Tibial nerve (tissue), 4 donors: ENCODE results near the gene TTC33. TPM values are rescaled to one million over a fixed set of nuclear protein-coding genes. Genes with fewer than 3 reads are reported as not detected.

Experiments used
- DNase-seq, 2 donors: peaks; one replicate each; pipeline ENCODE4 v3.0.0-alpha.2; 2019; ENCODE audit warnings: low spot score in 2 of 2
- H3K27ac ChIP-seq, 4 donors: fragments of 200-600 bp; sonication (generic) in 3 of 4; one replicate each; pipeline ENCODE4 v1.5.1; 2017 to 2019; ENCODE audit warnings: mild to moderate bottlenecking in 1 of 4
- H3K27me3 ChIP-seq, 2 donors: fragments of 200-600 bp; sonication (generic) in 1 of 2; one replicate each; pipeline versions ENCODE4 v1.5.1 to v1.6.0; 2017 to 2019
- H3K36me3 ChIP-seq, 3 donors: fragments of 200-600 bp; sonication (generic); one replicate each; pipeline ENCODE4 v1.5.1; 2018 to 2019
- H3K4me1 ChIP-seq, 4 donors: fragments of 200-600 bp; sonication (generic) in 3 of 4; one replicate each; pipeline ENCODE4 v1.5.1; 2017 to 2019
- H3K4me3 ChIP-seq, 4 donors: fragments of 200-600 bp; sonication (generic) in 3 of 4; one replicate each; pipeline ENCODE4 v1.5.1; 2017 to 2019; ENCODE audit warnings: mild to moderate bottlenecking in 1 of 4, moderate library complexity in 1 of 4
- H3K9me3 ChIP-seq, 4 donors: fragments of 200-600 bp; sonication (generic) in 3 of 4; one replicate each; pipeline ENCODE4 v1.5.1; 2017 to 2019
- EP300 ChIP-seq, 2 donors: sonication (generic); formaldehyde crosslinking; IDR thresholded peaks; one replicate each; pipeline ENCODE4 v1.6.1; 2017; ENCODE audit warnings: antibody characterized with exemption in 2 of 2, mild to moderate bottlenecking in 1 of 2
- POLR2A ChIP-seq, 2 donors: fragments of 450-650 bp; IDR thresholded peaks; one replicate each; pipeline ENCODE4 v1.6.1; 2017; ENCODE audit warnings: antibody characterized with exemption in 2 of 2, mild to moderate bottlenecking in 2 of 2, moderate library complexity in 2 of 2
- WGBS, 2 donors: methylation state at CpG; one replicate each; pipeline ENCODE4 v1.1.5; 2018; 5-methylcytosine and 5-hydroxymethylcytosine counted together
- total RNA-seq, 4 donors: library from RNA; depleted of rRNA; stranded (reverse); fragments of >200 nt; gene quantifications; one replicate each; pipeline ENCODE4 v1.1.0, GENCODE V29; 2016
- TF ChIP-seq, protein P1 (sequence below), 5 experiments: fragments of 200-600 bp in 3 of 5; fragments of 450-650 bp in 2 of 5; sonication (generic) in 3 of 5; IDR thresholded peaks; one replicate each; pipeline ENCODE4 v1.5.1; 2016 to 2019; ENCODE audit warnings: antibody characterized with exemption in 5 of 5, mild to moderate bottlenecking in 3 of 5, moderate library complexity in 2 of 5

TTC33 gene
- total RNA-seq, 4 donors from 2014 or later: 11.4 to 27.1 (median 19.9) TPM

- no peaks in the 10 kb centered on the region for H3K9me3 ChIP-seq
- no peaks in the 10 kb centered on the region for H3K27me3 ChIP-seq
- no peak for DNase-seq
- no peak overlapping the region for H3K27ac ChIP-seq
- 84 to 85% methylated on average over 3 of the region's 3 CpGs for WGBS, 2 donors
- TF ChIP-seq EP300 (IDR thresholded peaks at IDR 0.05) (no peak), POLR2A (IDR thresholded peaks at IDR 0.05) (no peak)
- TF ChIP-seq, protein P1, sequence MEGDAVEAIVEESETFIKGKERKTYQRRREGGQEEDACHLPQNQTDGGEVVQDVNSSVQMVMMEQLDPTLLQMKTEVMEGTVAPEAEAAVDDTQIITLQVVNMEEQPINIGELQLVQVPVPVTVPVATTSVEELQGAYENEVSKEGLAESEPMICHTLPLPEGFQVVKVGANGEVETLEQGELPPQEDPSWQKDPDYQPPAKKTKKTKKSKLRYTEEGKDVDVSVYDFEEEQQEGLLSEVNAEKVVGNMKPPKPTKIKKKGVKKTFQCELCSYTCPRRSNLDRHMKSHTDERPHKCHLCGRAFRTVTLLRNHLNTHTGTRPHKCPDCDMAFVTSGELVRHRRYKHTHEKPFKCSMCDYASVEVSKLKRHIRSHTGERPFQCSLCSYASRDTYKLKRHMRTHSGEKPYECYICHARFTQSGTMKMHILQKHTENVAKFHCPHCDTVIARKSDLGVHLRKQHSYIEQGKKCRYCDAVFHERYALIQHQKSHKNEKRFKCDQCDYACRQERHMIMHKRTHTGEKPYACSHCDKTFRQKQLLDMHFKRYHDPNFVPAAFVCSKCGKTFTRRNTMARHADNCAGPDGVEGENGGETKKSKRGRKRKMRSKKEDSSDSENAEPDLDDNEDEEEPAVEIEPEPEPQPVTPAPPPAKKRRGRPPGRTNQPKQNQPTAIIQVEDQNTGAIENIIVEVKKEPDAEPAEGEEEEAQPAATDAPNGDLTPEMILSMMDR (IDR thresholded peaks at IDR 0.05): no peak
- no peaks in the 10 kb centered on the region for H3K36me3 ChIP-seq
- H3K4me3 ChIP-seq: no peak overlapping the region
- peaks cover 0 to 5% (median 0%) of the 10 kb centered on the region in 4 donors for H3K4me1 ChIP-seq
Measured at GRCh38 chr5:40489421-40489820, 266.3 kb downstream of the TTC33 start.

- Histone ChIP-seq H3K4me1 (peaks cover 0 to 5% (median 0%) of the 10 kb centered on the region in 4 donors), H3K27me3 (no peaks in the 10 kb centered on the region), H3K9me3 (peaks cover 0 to 9% (median 0%) of the 10 kb centered on the region in 4 donors), H3K36me3 (no peaks in the 10 kb centered on the region), H3K27ac (no peak overlapping the region), H3K4me3 (no peak overlapping the region)
- TF ChIP-seq, protein P1 (IDR thresholded peaks at IDR 0.05): no peak
- TF ChIP-seq EP300 (IDR thresholded peaks at IDR 0.05): peak in 1 of 2 donors; percentile 19
- peak in 1 of 2 donors; percentile 28 for DNase-seq
- WGBS, 2 donors: 73 to 80% methylated on average over 4 of the region's 4 CpGs
Measured at GRCh38 chr5:40486437-40487275, 269.1 kb downstream of the TTC33 start.

DNA sequence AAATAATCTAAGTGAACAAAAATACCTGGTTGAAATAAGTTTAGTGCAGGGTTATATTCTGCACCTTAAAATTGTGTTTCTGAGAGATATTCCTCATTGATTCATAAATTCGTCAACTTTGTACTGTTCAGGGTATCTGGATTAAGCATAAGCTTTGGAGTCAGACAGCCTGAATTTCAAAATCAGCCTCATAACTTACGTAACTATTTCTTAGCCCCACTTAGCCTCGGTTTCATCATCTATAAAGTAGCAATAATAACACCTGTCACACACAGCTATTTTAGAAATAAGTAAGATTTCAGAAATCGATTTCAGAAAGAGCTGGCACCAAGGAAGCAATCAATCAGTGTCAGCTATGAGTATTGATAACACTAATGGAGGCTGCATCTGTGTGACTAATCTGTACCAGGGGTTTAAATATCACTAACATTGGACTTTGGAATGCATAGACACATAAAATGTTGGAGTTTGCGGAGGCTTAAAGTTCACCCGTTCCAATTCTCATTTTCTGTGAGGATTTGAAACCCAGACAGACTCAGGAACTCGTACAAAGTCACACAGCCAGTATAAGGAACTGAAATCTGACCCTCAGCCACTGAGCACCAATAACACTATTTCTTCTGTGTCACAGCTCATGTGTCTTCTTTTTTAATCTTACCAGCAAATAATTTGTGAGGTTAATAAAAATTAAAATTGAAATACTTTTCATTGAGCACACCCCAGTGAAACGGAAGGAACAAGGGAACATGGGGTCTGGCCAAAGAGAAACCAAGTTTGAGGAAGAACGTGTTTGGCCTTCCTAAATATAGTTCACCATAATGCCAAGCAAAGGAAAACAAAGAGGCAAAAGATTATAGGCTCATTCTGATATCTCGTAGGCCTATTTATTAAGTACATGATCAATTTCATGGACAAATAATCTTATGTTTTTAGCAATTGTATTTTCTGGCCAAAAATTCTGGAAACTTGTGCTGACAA, 270.5 kb downstream of the TTC33 start:
- TF ChIP-seq POLR2A (IDR thresholded peaks at IDR 0.05) (no peak), EP300 (IDR thresholded peaks at IDR 0.05) (no peak)
- TF ChIP-seq, protein P1 (IDR thresholded peaks at IDR 0.05): no peak

GRCh38 chr5:40484495-40484894, 271.3 kb downstream of the TTC33 start:
- H3K36me3 ChIP-seq: no peaks in the 10 kb centered on the region
- H3K27ac ChIP-seq: no peak overlapping the region
- no peaks in the 10 kb centered on the region for H3K27me3 ChIP-seq
- no peaks in the 10 kb centered on the region for H3K4me1 ChIP-seq
- peaks cover 0 to 9% (median 0%) of the 10 kb centered on the region in 4 donors for H3K9me3 ChIP-seq
- TF ChIP-seq POLR2A (IDR thresholded peaks at IDR 0.05) (no peak), EP300 (IDR thresholded peaks at IDR 0.05) (no peak)
- TF ChIP-seq, protein P1 (IDR thresholded peaks at IDR 0.05): no peak
- no peak overlapping the region for H3K4me3 ChIP-seq
- DNase-seq: no peak
- 84 to 88% methylated on average over 2 of the region's 2 CpGs for WGBS, 2 donors

More for the DNA sequence above, 270.5 kb downstream of the TTC33 start:
- no peak for DNase-seq
- H3K4me1 ChIP-seq: no peaks in the 10 kb centered on the region
- H3K27ac ChIP-seq: peak overlapping the region in 2 of 4 donors; percentile 33 to 42
- H3K4me3 ChIP-seq: no peak overlapping the region
- no peaks in the 10 kb centered on the region for H3K27me3 ChIP-seq
- no peaks in the 10 kb centered on the region for H3K36me3 ChIP-seq
- 73 to 78% methylated on average over 10 of the region's 10 CpGs for WGBS, 2 donors
- H3K9me3 ChIP-seq: peaks cover 0 to 9% (median 0%) of the 10 kb centered on the region in 4 donors
